H1 (cell line): ENCODE data around the gene OLFML2B.
A peak's percentile ranks its signal among the peaks of the same experiment; 100 is the strongest.

Experiments
- EP300 ChIP-seq, 2 experiments: IDR thresholded peaks; 1 replicate in 1 of 2; 2 replicates in 1 of 2; pipeline ENCODE4 v1.6.1; 2011 to 2012; ENCODE audit warnings: low read depth in 2 of 2, low read length in 2 of 2, mild to moderate bottlenecking in 2 of 2, borderline replicate concordance in 1 of 2, inconsistent platforms in 1 of 2, moderate library complexity in 1 of 2
- POLR2AphosphoS5 ChIP-seq: IDR thresholded peaks from 2 replicates; pipeline ENCODE4 v1.6.1; 2011; ENCODE audit warnings: low read depth, low read length
- SUZ12 ChIP-seq: fragments of 200-600 bp; sonication (generic); IDR thresholded peaks from 2 replicates; pipeline ENCODE4 v1.6.1; 2012; ENCODE audit warnings: mild to moderate bottlenecking, inconsistent platforms, low read length, moderate library complexity, mixed read lengths
- TEAD4 ChIP-seq: IDR thresholded peaks from 2 replicates; pipeline ENCODE4 v1.6.1; 2012; ENCODE audit warnings: low read depth, low read length, inconsistent platforms, mixed read lengths

GRCh38 chr1:162070094-162070748 lies 46.6 kb upstream of the OLFML2B start:
- TF ChIP-seq EP300 (IDR thresholded peaks at IDR 0.05; ENCODE audit: borderline replicate concordance in 1 of 2, low read depth in 2 of 2, low read length in 2 of 2) (no peak), SUZ12 (no peak), TEAD4 (no peak), POLR2AphosphoS5 (peak; percentile 58; the same call in 1 of the 2 replicates)
